ENCODE results near the gene STIM1. TPM values are rescaled to one million over a fixed set of nuclear protein-coding genes. Genes with fewer than 3 reads are reported as not detected.

Gene STIM1
- total and polyA plus RNA-seq, 10 of the 15 experiments (the other 5 are each of a cell fraction or from before 2014, with no cell fraction given), result 8.6 to 57.7 (median 29.3) TPM

- no peak for TF ChIP-seq CREB1 (IDR thresholded peaks at IDR 0.05; ENCODE audit: low read depth)
- TF ChIP-seq ZBTB4 (CRISPR knock-in tag; IDR thresholded peaks at IDR 0.05), result no peak
- peak; percentile 34; the same call in 1 of the 3 replicates for TF ChIP-seq POU2F2 (IDR thresholded peaks at IDR 0.05; ENCODE audit: borderline replicate concordance, low read depth, low read length)
- no peak for TF ChIP-seq RFX5 (IDR thresholded peaks at IDR 0.05; ENCODE audit: low read depth, low read length)
- no peak for TF ChIP-seq CHD2 (IDR thresholded peaks at IDR 0.05; ENCODE audit: borderline replicate concordance, low read depth, low read length)
- no peak for TF ChIP-seq CBX3 (IDR thresholded peaks at IDR 0.05; ENCODE audit: borderline replicate concordance, low read depth)
- no peak for TF ChIP-seq STAT1 (conservative IDR thresholded peaks at IDR 0.05)
- no peak for TF ChIP-seq SMAD5 (IDR thresholded peaks at IDR 0.05; ENCODE audit: low read depth)
- 0 out of 2 replicates have a peak, but pooled peaks have one; percentile 23 for TF ChIP-seq CBX5 (IDR thresholded peaks at IDR 0.05; ENCODE audit: low read depth)
- no peak for TF ChIP-seq SUZ12 (IDR thresholded peaks at IDR 0.05; ENCODE audit: unreplicated experiment)
- TF ChIP-seq, protein P1, sequence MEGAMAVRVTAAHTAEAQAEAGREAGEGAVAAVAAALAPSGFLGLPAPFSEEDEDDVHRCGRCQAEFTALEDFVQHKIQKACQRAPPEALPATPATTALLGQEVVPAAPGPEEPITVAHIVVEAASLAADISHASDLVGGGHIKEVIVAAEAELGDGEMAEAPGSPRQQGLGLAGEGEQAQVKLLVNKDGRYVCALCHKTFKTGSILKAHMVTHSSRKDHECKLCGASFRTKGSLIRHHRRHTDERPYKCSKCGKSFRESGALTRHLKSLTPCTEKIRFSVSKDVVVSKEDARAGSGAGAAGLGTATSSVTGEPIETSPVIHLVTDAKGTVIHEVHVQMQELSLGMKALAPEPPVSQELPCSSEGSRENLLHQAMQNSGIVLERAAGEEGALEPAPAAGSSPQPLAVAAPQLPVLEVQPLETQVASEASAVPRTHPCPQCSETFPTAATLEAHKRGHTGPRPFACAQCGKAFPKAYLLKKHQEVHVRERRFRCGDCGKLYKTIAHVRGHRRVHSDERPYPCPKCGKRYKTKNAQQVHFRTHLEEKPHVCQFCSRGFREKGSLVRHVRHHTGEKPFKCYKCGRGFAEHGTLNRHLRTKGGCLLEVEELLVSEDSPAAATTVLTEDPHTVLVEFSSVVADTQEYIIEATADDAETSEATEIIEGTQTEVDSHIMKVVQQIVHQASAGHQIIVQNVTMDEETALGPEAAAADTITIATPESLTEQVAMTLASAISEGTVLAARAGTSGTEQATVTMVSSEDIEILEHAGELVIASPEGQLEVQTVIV (IDR thresholded peaks at IDR 0.05; ENCODE audit: borderline replicate concordance, partially characterized antibody), result no peak
- no peak for TF ChIP-seq MTA3 (IDR thresholded peaks at IDR 0.05; ENCODE audit: borderline replicate concordance, low read length)
- no peak for TF ChIP-seq KLF5 (IDR thresholded peaks at IDR 0.05; ENCODE audit: partially characterized antibody)
- TF ChIP-seq SKIL (IDR thresholded peaks at IDR 0.05; ENCODE audit: low read depth, poor library complexity, severe bottlenecking), result no peak
- TF ChIP-seq FOXM1 (IDR thresholded peaks at IDR 0.05; ENCODE audit: low read depth, low read length), result 0 out of 2 replicates have a peak, but pooled peaks have one; percentile 27
- peak; percentile 63 for TF ChIP-seq PBX3 (IDR thresholded peaks at IDR 0.05; ENCODE audit: insufficient replicate concordance, low read depth, low read length)
- TF ChIP-seq MTA2 (IDR thresholded peaks at IDR 0.05; ENCODE audit: low read depth), result peak; percentile 48; the same call in 1 of the 2 replicates
- TF ChIP-seq, protein P2, sequence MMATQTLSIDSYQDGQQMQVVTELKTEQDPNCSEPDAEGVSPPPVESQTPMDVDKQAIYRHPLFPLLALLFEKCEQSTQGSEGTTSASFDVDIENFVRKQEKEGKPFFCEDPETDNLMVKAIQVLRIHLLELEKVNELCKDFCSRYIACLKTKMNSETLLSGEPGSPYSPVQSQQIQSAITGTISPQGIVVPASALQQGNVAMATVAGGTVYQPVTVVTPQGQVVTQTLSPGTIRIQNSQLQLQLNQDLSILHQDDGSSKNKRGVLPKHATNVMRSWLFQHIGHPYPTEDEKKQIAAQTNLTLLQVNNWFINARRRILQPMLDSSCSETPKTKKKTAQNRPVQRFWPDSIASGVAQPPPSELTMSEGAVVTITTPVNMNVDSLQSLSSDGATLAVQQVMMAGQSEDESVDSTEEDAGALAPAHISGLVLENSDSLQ (IDR thresholded peaks at IDR 0.05), result peak; percentile 91
- TF ChIP-seq PML (IDR thresholded peaks at IDR 0.05; ENCODE audit: low read length), result no peak
These were observed 93.7 kb downstream of the STIM1 start (continued) for GRCh38 chr11:3949125-3949524.

All from GM12878 (cell line).